Thoracic aorta (tissue), 2 donors: ENCODE data around the gene ATP1B2. TPM values are rescaled to one million over a fixed set of nuclear protein-coding genes. Genes with fewer than 3 reads are reported as not detected.

ENCODE experiments used
- ATAC-seq: fragments of 150-250 bp; one replicate; pipeline ENCODE4 v1.8.0; 2017; ENCODE audit warnings: low read depth; ENCODE audit not compliant: insufficient number of reproducible peaks, low FRiP score
- DNase-seq: peaks from one replicate; pipeline ENCODE4 v3.0.0-alpha.2; 2020; ENCODE audit warnings: low spot score
- H3K27ac ChIP-seq, 2 donors: fragments of 200-600 bp; sonication (generic); 1 replicate in 1 of 2; 2 replicates in 1 of 2; pipeline ENCODE4 v1.5.1; 2016; ENCODE audit warnings: mild to moderate bottlenecking in 2 of 2, moderate library complexity in 2 of 2
- H3K27me3 ChIP-seq: fragments of 200-600 bp; sonication (generic); replicated peaks from 2 replicates; pipeline ENCODE4 v1.6.0; 2016; ENCODE audit warnings: mild to moderate bottlenecking; ENCODE audit not compliant: insufficient read depth
- H3K36me3 ChIP-seq: fragments of 200-600 bp; sonication (generic); one replicate; pipeline ENCODE4 v1.5.1; 2016
- H3K4me1 ChIP-seq, 2 donors: fragments of 200-600 bp; sonication (generic); 1 replicate in 1 of 2; 2 replicates in 1 of 2; pipeline versions ENCODE4 v1.5.1 to v1.6.0; 2016; ENCODE audit warnings: low read depth in 2 of 2, mild to moderate bottlenecking in 1 of 2; ENCODE audit not compliant: control insufficient read depth in 1 of 2
- H3K4me3 ChIP-seq: fragments of 200-600 bp; sonication (generic); 2 replicates; pipeline ENCODE4 v1.5.1; 2016; ENCODE audit warnings: mild to moderate bottlenecking
- H3K9me3 ChIP-seq: fragments of 200-600 bp; sonication (generic); 2 replicates; pipeline ENCODE4 v1.5.1; 2016
- total RNA-seq, 2 donors: library from RNA; depleted of rRNA; stranded (reverse); fragments of >200 nt; gene quantifications; one replicate each; pipeline versions ENCODE4 v1.1.0 to v1.2.3, GENCODE V29; 2016
- TF ChIP-seq, protein P1 (sequence below): fragments of 200-600 bp; sonication (generic); IDR thresholded peaks from one replicate; pipeline ENCODE4 v1.5.1; 2019; ENCODE audit warnings: antibody characterized with exemption

The ATP1B2 gene
- total RNA-seq, 2 donors from 2014 or later = 1.1 to 1.4 TPM

DNA sequence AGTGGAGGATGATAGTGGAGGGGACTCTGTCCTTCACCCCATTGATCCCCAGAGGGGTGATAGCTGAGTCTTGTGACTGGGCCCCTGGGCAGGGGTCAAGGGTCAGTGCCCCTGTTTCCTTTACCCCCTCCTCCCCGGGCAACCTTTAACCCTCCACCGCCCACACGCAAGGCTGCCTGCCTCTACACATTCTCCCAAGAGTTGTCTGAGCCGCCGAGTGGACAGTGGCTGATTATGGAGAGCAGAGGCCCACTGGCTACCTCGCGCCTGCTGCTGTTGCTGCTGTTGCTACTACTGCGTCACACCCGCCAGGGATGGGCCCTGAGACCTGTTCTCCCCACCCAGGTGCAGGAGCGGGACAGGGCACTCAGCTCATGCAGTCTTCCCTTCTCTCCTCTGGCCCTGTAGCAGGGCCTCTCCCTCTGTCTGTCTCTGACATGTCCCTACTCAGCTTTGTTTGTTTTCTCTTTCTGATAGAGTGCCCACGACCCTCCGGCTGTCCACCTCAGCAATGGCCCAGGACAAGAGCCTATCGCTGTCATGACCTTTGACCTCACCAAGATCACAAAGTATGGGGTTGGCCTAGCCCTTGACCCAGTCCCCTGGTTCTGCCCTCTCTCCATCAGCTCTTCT is 20.7 kb upstream of the ATP1B2 start, which contains the start of gene SHBG:
Gene SHBG (plus strand): TSS at position 197 of the 633 bp plus-strand sequence. CDS start 38 bp downstream, at position 235.
- DNase-seq (no peak), ATAC-seq (no peak)
- Histone ChIP-seq H3K27ac (no peak within 1 kb of the TSS), H3K27me3 (no peaks in the 10 kb centered on the region), H3K36me3 (no peaks in the 10 kb centered on the region), H3K9me3 (no peaks in the 10 kb centered on the region), H3K4me3 (no peak within 1 kb of the TSS), H3K4me1 (peaks cover 7 to 8% of the 10 kb centered on the region in 2 donors)
- TF ChIP-seq, protein P1, sequence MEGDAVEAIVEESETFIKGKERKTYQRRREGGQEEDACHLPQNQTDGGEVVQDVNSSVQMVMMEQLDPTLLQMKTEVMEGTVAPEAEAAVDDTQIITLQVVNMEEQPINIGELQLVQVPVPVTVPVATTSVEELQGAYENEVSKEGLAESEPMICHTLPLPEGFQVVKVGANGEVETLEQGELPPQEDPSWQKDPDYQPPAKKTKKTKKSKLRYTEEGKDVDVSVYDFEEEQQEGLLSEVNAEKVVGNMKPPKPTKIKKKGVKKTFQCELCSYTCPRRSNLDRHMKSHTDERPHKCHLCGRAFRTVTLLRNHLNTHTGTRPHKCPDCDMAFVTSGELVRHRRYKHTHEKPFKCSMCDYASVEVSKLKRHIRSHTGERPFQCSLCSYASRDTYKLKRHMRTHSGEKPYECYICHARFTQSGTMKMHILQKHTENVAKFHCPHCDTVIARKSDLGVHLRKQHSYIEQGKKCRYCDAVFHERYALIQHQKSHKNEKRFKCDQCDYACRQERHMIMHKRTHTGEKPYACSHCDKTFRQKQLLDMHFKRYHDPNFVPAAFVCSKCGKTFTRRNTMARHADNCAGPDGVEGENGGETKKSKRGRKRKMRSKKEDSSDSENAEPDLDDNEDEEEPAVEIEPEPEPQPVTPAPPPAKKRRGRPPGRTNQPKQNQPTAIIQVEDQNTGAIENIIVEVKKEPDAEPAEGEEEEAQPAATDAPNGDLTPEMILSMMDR = no peak

DNA sequence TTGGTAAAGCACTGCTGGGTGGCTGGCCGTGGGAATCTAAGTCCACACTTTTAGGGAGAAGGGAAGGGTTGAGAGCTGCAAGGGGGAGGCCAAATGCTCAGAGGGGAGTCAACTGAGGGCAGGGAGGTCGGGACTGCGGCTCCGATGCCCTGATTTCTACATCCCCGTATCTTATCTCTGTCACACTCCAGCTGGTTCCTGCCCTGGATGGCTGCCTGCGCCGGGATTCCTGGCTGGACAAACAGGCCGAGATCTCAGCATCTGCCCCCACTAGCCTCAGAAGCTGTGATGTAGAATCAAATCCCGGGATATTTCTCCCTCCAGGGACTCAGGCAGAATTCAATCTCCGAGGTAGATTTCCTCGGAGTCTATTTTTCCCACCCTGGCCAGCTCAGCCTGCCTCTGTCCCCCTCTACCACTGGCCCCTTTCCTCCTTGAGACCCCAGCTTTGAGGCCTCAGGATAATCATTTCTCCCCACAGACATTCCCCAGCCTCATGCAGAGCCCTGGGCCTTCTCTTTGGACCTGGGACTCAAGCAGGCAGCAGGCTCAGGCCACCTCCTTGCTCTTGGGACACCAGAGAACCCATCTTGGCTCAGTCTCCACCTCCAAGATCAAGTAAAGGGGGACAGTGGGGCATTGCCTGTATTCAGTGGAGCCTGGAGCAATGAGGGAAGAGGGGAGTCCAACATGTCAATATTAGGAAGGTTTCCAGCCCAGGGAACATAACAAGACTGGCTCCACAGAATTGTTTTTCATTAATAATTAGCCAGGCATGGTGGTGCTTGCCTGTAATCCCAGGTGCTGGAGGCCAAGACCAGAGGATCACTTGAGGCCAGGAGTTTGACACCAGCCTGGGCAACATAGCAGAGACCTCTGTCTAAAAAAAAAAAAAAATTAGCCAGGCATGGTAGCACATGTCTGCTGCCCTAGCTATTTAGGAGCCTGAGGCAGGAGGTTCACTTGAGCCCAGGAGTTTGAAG is 19.0 kb upstream of the ATP1B2 start:
- DNase-seq (no peak), ATAC-seq (no peak)
- TF ChIP-seq, protein P1 = no peak
- H3K4me1 ChIP-seq = peaks cover 2 to 4% of the 10 kb centered on the region in 2 donors
- no peak overlapping the region for H3K4me3 ChIP-seq
- no peaks in the 10 kb centered on the region for H3K9me3 ChIP-seq
- H3K27me3 ChIP-seq = no peaks in the 10 kb centered on the region
- no peak overlapping the region for H3K27ac ChIP-seq
- no peaks in the 10 kb centered on the region for H3K36me3 ChIP-seq

DNA sequence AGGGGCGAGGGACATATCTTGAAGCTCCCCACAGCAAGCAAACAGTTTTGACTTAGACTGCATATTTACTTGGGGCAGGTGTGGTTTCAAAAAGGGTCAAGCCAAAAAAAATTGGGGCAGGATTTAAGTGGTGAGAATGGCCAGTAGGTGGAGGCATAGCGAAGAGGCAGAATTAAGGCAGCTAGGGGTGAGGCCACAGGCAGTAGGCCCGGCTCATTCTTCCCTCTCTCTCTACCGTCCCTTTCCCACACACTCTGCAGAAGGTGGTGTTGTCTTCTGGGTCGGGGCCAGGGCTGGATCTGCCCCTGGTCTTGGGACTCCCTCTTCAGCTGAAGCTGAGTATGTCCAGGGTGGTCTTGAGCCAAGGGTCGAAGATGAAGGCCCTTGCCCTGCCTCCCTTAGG is 18.2 kb upstream of the ATP1B2 start:
- no peak for DNase-seq
- H3K36me3 ChIP-seq = no peaks in the 10 kb centered on the region
- TF ChIP-seq, protein P1 = no peak
- H3K27me3 ChIP-seq = no peaks in the 10 kb centered on the region
- ATAC-seq = no peak
- no peak overlapping the region for H3K4me3 ChIP-seq
- no peaks in the 10 kb centered on the region for H3K4me1 ChIP-seq
- H3K9me3 ChIP-seq = no peaks in the 10 kb centered on the region
- no peak overlapping the region for H3K27ac ChIP-seq

DNA sequence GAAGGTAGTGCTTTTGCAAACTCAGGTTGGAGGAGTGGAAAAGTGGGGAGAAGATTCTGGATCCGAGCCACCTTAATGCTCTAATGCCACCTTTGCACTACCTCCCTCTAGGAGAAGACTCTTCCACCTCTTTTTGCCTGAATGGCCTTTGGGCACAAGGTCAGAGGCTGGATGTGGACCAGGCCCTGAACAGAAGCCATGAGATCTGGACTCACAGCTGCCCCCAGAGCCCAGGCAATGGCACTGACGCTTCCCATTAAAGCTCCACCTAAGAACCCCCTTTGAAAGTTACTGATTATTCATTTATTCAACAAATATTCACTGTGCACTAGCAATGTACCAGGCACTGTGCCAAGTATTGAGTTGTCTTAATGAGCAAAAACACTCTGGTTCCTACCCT is 17.6 kb upstream of the ATP1B2 start:
- TF ChIP-seq, protein P1 = no peak
- H3K27me3 ChIP-seq = no peaks in the 10 kb centered on the region
- no peaks in the 10 kb centered on the region for H3K36me3 ChIP-seq
- no peak overlapping the region for H3K4me3 ChIP-seq
- no peak overlapping the region for H3K27ac ChIP-seq
- ATAC-seq = no peak
- H3K4me1 ChIP-seq = no peaks in the 10 kb centered on the region
- no peaks in the 10 kb centered on the region for H3K9me3 ChIP-seq
- DNase-seq = no peak

DNA sequence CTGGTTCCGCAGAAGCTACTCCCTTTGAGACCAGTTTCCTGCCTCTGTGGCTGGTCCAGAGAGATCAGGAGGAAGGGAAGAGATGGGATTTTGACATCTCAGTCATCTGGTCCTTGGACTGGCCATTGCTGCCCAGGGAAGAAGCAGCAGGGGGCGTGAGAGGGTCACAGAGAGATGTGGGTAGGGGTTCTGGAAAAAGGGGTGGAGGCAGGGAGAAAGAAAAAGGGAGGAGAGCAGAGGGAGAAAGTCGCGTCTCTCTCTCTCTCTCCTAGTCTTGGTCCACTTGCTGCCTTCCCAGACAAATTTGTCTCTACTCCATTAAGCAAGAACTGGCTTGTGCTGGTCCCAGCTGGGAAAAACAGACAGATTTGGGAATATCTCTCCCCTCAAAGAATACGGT is 16.3 kb upstream of the ATP1B2 start:
- DNase-seq = no peak
- no peak for ATAC-seq
- no peak overlapping the region for H3K4me3 ChIP-seq
- H3K4me1 ChIP-seq = no peaks in the 10 kb centered on the region
- TF ChIP-seq, protein P1 = no peak
- no peaks in the 10 kb centered on the region for H3K27me3 ChIP-seq
- H3K27ac ChIP-seq = no peak overlapping the region
- no peaks in the 10 kb centered on the region for H3K9me3 ChIP-seq
- no peaks in the 10 kb centered on the region for H3K36me3 ChIP-seq
